Activated naive CD8-positive, alpha-beta T cell treated with anti-CD3 and anti-CD28 coated beads for 36 hours (primary cell): ENCODE measurements around the gene CMSS1. TPM values are rescaled to one million over a fixed set of nuclear protein-coding genes. Genes with fewer than 3 reads are reported as not detected.
A peak's percentile ranks its signal among the peaks of the same experiment; 100 is the strongest.

ENCODE experiments used
- DNase-seq: peaks from one replicate; pipeline ENCODE4 v3.0.0; 2021
- H3K27ac Mint-ChIP-seq: one replicate; pipeline ENCODE4 v1.8.0; 2022; ENCODE audit warnings: mild to moderate bottlenecking, moderate library complexity, mixed read lengths
- H3K27me3 Mint-ChIP-seq: one replicate; pipeline ENCODE4 v1.8.0; 2022; ENCODE audit warnings: mild to moderate bottlenecking, mixed read lengths
- H3K36me3 Mint-ChIP-seq: one replicate; pipeline ENCODE4 v1.8.0; 2021; ENCODE audit warnings: mild to moderate bottlenecking, mixed read lengths
- H3K4me1 Mint-ChIP-seq: one replicate; pipeline ENCODE4 v1.8.0; 2021; ENCODE audit warnings: mixed read lengths
- H3K4me3 Mint-ChIP-seq: one replicate; pipeline ENCODE4 v1.8.0; 2022; ENCODE audit warnings: mild to moderate bottlenecking, moderate library complexity, mixed read lengths
- H3K9me3 Mint-ChIP-seq: one replicate; pipeline ENCODE4 v1.8.0; 2022; ENCODE audit warnings: mixed read lengths
- total RNA-seq, 2 experiments: library from RNA; stranded (reverse); gene quantifications; one replicate each; pipeline ENCODE4 v1.2.3, GENCODE V29; 2021

CMSS1 gene
- total RNA-seq = 100 to 1,000 TPM; 121 to 122 TPM

- no peaks in the 10 kb centered on the region for H3K27me3 Mint-ChIP-seq
- peaks cover 26% of the 10 kb centered on the region for H3K36me3 Mint-ChIP-seq
- peak within 1 kb of the TSS; percentile 93 for H3K4me3 Mint-ChIP-seq
- H3K4me1 Mint-ChIP-seq = peaks cover 45% of the 10 kb centered on the region
- peak; percentile 96 for DNase-seq
- no peaks in the 10 kb centered on the region for H3K9me3 Mint-ChIP-seq
- peak within 1 kb of the TSS; percentile 97 for H3K27ac Mint-ChIP-seq
These were observed at the start of gene CMSS1 for GRCh38 chr3:99817437-99818240. TSS of gene CMSS1 (plus strand) at chr3:99817862.

DNA sequence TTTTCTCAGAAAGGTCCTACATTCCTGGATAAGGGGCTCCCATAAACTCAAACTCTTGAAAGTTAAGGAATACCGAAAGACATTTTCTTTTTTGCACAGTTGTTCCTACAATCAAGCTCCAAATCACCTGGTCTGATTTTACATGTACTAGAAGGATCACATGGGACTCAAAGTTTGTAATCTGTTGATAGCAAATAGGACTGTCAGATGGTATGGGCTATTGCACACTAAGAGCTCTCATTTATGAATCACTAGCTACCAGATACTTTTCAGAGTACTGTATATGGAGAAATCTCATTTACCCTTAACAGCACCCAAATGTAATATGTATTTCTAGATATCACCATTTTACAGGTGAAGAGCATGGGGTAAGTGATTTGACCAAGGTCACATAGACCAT is 49.5 kb upstream of the CMSS1 start:
- no peaks in the 10 kb centered on the region for H3K36me3 Mint-ChIP-seq
- no peak overlapping the region for H3K4me3 Mint-ChIP-seq
- no peaks in the 10 kb centered on the region for H3K9me3 Mint-ChIP-seq
- no peak for DNase-seq
- H3K4me1 Mint-ChIP-seq = no peaks in the 10 kb centered on the region
- H3K27me3 Mint-ChIP-seq = peaks cover 3% of the 10 kb centered on the region
- H3K27ac Mint-ChIP-seq = no peak overlapping the region

DNA sequence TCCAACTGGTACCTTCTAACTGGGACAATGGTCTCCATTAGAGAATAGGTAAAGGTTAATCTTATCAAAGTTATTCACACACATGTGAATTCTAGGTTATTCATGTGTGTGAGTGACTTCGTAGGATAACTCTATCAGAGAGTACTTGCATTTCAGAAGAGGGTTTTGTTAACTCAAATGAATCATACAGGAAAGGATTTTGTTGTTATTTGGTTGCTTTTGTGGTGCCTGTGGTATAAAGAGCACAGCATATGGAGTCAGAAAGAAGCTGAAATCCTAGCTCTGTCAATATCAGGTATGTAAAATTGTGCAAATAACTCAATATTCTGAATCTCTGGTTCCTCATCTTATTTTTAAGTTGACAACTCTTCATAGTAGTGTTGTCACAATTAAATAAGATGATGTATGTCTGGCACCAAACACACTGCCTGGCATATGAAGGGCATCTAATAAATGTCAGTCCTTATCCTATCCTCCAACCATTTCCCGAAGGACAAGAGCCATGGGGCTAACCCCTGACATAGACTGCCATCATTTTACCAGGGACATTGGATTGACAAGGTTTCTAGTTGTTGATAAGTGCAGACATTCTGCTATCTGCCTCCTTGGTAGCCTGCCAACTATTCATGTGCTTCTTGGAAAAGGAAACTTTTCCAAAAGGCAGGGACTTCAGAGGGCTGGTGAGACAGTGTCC is 48.7 kb upstream of the CMSS1 start:
- Mint-ChIP-seq H3K4me1 (no peaks in the 10 kb centered on the region), H3K36me3 (no peaks in the 10 kb centered on the region), H3K4me3 (no peak overlapping the region), H3K27me3 (peaks cover 3% of the 10 kb centered on the region), H3K27ac (no peak overlapping the region), H3K9me3 (no peaks in the 10 kb centered on the region)
- DNase-seq = no peak

DNA sequence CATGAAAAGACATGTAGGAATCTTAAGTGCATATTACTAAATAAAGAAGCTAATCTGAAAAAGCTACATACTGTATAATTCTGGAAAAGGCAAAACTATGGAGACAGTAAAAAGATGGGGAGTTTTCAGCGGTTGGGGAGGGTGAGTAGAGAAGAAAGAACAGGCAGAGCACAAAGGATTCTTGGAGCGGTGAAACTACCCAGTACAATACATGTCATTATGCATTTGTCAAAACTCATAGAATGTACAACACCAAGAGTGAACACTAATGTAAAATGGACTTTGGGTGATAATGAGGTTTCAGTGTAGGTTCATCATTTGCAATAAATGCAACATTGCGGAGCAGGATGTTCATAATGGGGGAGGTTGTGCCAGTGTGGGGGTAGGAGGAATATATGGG is 45.5 kb upstream of the CMSS1 start:
- peaks cover 9% of the 10 kb centered on the region for H3K27me3 Mint-ChIP-seq
- H3K36me3 Mint-ChIP-seq = no peaks in the 10 kb centered on the region
- H3K27ac Mint-ChIP-seq = no peak overlapping the region
- no peak overlapping the region for H3K4me3 Mint-ChIP-seq
- DNase-seq = no peak
- H3K9me3 Mint-ChIP-seq = no peaks in the 10 kb centered on the region
- H3K4me1 Mint-ChIP-seq = no peaks in the 10 kb centered on the region

DNA sequence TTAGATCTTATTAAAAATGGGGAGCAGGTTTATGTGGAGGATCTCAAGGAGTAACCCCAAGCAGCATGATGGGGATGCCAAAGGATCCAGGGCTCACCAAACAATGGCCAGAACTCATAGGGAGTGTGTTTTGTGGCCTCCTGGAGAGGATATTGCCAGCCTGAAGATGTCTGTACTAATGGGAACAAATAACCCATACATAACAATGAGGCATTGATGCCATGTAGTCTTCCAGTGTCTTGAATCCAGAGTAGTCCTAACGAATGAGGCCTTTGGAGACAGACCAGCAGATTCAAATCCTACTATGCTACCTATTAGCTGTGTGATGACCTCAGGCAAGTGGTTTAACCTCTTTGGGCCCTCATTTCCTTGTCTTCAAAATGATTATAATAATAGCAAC is 45.0 kb upstream of the CMSS1 start:
- H3K4me3 Mint-ChIP-seq = no peak overlapping the region
- H3K4me1 Mint-ChIP-seq = no peaks in the 10 kb centered on the region
- H3K9me3 Mint-ChIP-seq = no peaks in the 10 kb centered on the region
- no peaks in the 10 kb centered on the region for H3K36me3 Mint-ChIP-seq
- H3K27me3 Mint-ChIP-seq = peaks cover 9% of the 10 kb centered on the region
- H3K27ac Mint-ChIP-seq = no peak overlapping the region
- DNase-seq = no peak

DNA sequence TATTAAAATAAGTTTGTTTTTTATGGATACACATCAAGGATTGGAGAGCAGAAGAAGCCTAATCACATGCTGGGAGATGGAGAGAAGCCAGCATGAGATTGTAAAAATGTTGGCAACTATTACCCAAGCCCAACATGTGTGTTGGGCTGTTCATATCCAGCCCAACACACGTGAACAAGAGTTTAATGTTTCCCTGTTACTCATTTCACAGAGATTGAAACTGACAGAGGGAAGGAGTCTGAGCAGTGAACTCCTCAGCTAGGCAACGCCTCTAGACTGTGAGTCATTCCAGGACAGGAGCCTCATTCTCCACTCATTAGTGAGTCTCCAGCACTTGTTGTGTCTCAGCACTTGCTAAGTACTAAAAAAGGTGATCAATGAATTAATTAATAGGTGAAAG is 43.2 kb upstream of the CMSS1 start:
- Mint-ChIP-seq H3K9me3 (no peaks in the 10 kb centered on the region), H3K27ac (no peak overlapping the region), H3K36me3 (no peaks in the 10 kb centered on the region), H3K4me3 (no peak overlapping the region), H3K4me1 (no peaks in the 10 kb centered on the region), H3K27me3 (peaks cover 14% of the 10 kb centered on the region)
- no peak for DNase-seq

DNA sequence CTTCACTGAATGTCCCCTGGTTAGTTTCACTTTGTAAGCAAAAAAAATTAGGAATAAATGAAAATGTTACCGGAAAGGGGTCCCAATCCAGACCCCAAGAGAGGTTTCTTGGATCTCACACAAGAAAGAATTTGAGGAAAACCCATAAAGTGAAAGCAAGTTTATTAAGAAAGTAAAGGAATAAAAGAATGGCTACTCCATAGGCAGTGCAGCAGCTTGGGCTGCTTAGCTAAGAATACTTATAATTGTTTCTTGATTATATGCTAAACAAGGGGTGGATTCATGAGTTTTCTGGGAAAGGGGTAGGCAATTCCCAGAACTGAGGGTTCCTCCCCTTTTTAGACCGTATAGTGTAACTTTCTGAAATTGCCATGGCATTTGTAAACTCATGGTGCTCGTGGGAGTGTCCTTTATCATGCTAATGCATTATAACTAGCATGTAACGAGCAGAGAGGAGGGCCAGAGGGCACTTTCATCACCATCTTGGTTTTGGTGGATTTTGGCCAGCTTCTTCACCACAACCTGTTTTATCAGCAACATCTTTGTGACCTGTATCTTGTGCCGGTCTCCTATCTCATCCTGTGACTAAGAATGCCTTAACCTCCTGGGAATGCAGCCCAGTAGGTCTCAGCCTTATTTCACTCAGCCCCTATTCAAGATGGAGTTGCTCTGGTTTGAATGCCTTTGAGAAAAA is 41.0 kb upstream of the CMSS1 start:
- DNase-seq = no peak
- H3K4me3 Mint-ChIP-seq = no peak overlapping the region
- H3K27me3 Mint-ChIP-seq = peaks cover 19% of the 10 kb centered on the region
- H3K4me1 Mint-ChIP-seq = no peaks in the 10 kb centered on the region
- H3K36me3 Mint-ChIP-seq = no peaks in the 10 kb centered on the region
- H3K27ac Mint-ChIP-seq = no peak overlapping the region
- no peaks in the 10 kb centered on the region for H3K9me3 Mint-ChIP-seq

DNA sequence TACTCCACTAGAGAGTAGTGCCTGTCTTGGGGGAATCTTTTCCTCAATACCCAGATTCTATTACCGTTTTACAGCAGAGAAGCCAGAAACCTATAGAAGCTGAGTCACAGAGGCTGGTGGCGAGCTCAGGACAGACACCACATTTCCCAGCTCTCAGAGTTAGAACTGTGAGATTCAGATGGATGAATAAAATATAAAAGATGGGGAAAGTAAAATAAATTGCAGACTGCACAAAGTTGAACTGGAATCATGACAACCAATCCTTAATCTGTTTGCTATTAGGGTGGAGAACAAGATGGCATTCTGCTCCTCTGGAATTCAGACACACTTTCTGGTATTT is 40.5 kb upstream of the CMSS1 start:
- H3K4me1 Mint-ChIP-seq = no peaks in the 10 kb centered on the region
- no peak overlapping the region for H3K27ac Mint-ChIP-seq
- no peaks in the 10 kb centered on the region for H3K9me3 Mint-ChIP-seq
- H3K4me3 Mint-ChIP-seq = no peak overlapping the region
- no peaks in the 10 kb centered on the region for H3K36me3 Mint-ChIP-seq
- DNase-seq = no peak
- peaks cover 19% of the 10 kb centered on the region for H3K27me3 Mint-ChIP-seq

GRCh38 chr3:99777708-99778107 is 40.0 kb upstream of the CMSS1 start:
- H3K4me3 Mint-ChIP-seq = no peak overlapping the region
- DNase-seq = no peak
- no peaks in the 10 kb centered on the region for H3K4me1 Mint-ChIP-seq
- no peaks in the 10 kb centered on the region for H3K36me3 Mint-ChIP-seq
- no peaks in the 10 kb centered on the region for H3K9me3 Mint-ChIP-seq
- peaks cover 19% of the 10 kb centered on the region for H3K27me3 Mint-ChIP-seq
- no peak overlapping the region for H3K27ac Mint-ChIP-seq

DNA sequence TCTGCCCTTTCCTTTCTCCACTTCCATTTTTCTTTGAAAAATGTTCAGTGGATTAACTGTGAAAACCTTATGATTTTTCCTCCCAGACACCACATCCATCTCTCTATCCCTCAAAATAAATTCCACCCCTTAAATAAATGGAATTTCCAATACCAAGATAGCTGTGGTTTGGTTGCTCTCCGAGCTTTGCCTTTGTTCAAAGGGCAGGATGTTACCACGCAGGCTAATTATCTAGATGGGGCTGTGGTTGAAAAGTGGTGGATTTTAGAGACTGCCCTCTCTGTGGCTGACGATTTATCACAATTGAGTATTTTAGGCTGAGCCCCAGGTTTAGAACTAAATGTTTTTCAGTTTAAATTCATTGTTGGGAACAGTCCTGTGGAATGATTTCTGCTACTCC is 36.9 kb upstream of the CMSS1 start:
- Mint-ChIP-seq H3K4me3 (no peak overlapping the region), H3K27ac (no peak overlapping the region), H3K4me1 (no peaks in the 10 kb centered on the region), H3K9me3 (no peaks in the 10 kb centered on the region), H3K27me3 (peaks cover 19% of the 10 kb centered on the region), H3K36me3 (no peaks in the 10 kb centered on the region)
- DNase-seq = no peak

DNA sequence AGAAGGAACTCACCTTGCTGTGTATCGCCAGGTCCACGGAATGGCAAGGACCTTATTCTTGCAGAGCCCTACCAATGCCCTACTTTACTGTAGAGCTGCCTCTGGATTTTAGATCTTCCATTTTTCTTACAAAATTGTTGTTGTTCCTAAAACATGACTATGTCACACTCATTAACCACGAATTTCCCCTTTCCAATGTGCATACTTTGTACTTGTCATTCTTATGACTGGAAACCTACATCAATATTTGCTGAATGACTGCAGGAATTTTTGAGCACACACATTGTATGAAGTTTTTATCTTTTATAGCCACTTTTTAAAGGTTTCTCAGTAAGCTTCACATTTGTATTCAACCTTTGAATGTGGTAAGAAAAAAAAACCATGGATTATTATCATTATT is 35.9 kb upstream of the CMSS1 start:
- DNase-seq = no peak
- H3K4me1 Mint-ChIP-seq = no peaks in the 10 kb centered on the region
- H3K27me3 Mint-ChIP-seq = peaks cover 19% of the 10 kb centered on the region
- no peaks in the 10 kb centered on the region for H3K36me3 Mint-ChIP-seq
- no peak overlapping the region for H3K27ac Mint-ChIP-seq
- no peaks in the 10 kb centered on the region for H3K9me3 Mint-ChIP-seq
- no peak overlapping the region for H3K4me3 Mint-ChIP-seq

GRCh38 chr3:99783011-99783573 is 34.6 kb upstream of the CMSS1 start:
- Mint-ChIP-seq H3K4me3 (no peak overlapping the region), H3K27ac (no peak overlapping the region), H3K36me3 (no peaks in the 10 kb centered on the region), H3K9me3 (no peaks in the 10 kb centered on the region), H3K27me3 (peaks cover 16% of the 10 kb centered on the region), H3K4me1 (no peaks in the 10 kb centered on the region)
- DNase-seq = no peak

DNA sequence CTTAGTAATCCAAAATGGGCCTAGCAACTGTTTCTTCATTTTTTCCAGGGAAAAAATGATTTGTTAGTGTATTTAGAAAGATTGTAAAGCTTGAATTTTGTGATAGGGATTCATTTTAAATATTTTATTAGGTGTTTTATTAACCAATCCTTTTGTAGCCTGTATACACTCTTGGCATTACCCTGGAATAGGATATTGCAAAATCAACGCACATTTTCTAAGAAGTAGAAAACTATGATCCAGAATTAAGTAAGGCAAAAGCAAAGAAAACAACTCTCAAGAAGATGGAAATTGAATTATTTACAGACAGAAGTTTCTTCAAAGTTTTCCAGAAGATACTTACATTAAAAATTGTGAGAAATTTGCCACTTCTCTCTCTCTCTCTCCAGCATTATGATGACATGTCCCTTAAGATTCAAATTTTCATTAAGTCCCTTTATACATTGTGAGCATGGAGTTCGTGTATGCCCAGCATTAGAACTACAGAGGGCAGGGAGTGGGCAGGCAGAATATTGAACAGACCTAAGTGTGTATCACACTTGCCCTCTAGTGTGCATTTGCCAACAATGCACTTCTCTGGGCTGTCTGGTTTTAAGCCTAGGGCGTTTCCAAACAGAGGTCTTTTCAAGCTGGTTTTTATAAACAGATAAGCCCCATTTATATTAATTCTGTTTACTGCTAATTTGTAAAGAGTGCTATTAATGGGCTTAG is 28.5 kb upstream of the CMSS1 start:
- no peak overlapping the region for H3K4me3 Mint-ChIP-seq
- peaks cover 15% of the 10 kb centered on the region for H3K27me3 Mint-ChIP-seq
- H3K4me1 Mint-ChIP-seq = no peaks in the 10 kb centered on the region
- H3K36me3 Mint-ChIP-seq = no peaks in the 10 kb centered on the region
- H3K9me3 Mint-ChIP-seq = no peaks in the 10 kb centered on the region
- H3K27ac Mint-ChIP-seq = no peak overlapping the region
- DNase-seq = no peak

DNA sequence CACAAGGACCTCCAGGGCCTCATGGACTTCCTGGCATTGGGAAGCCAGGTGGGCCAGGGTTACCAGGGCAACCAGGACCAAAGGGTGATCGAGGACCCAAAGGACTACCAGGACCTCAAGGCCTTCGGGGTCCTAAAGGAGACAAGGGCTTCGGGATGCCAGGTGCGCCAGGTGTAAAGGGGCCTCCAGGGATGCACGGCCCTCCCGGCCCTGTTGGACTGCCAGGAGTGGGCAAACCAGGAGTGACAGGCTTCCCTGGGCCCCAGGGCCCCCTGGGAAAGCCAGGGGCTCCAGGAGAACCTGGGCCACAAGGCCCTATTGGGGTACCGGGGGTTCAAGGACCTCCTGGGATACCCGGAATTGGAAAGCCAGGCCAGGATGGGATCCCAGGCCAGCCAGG is 23.2 kb upstream of the CMSS1 start:
- H3K27ac Mint-ChIP-seq = no peak overlapping the region
- no peaks in the 10 kb centered on the region for H3K9me3 Mint-ChIP-seq
- DNase-seq = no peak
- peaks cover 5% of the 10 kb centered on the region for H3K27me3 Mint-ChIP-seq
- H3K4me1 Mint-ChIP-seq = no peaks in the 10 kb centered on the region
- no peak overlapping the region for H3K4me3 Mint-ChIP-seq
- no peaks in the 10 kb centered on the region for H3K36me3 Mint-ChIP-seq

GRCh38 chr3:99795573-99795972 is 22.1 kb upstream of the CMSS1 start:
- Mint-ChIP-seq H3K4me3 (no peak overlapping the region), H3K36me3 (no peaks in the 10 kb centered on the region), H3K27me3 (peaks cover 3% of the 10 kb centered on the region), H3K4me1 (no peaks in the 10 kb centered on the region), H3K27ac (no peak overlapping the region), H3K9me3 (peaks cover 3% of the 10 kb centered on the region)
- no peak for DNase-seq
